Motor neuron (in vitro differentiated cells): ENCODE results near the gene IFI35. TPM values are rescaled to one million over a fixed set of nuclear protein-coding genes. Genes with fewer than 3 reads are reported as not detected.
"Not testable (repeated sequence)": the region's sequence is repeated elsewhere in the genome, so short reads cannot be mapped to it uniquely, and the experiment has no call there.

Experiments
- ATAC-seq, 8 experiments: fragments of 200-7000 bp; cut with Tn5 transposase; replicated peaks in 6 of 8; 2 replicates each; pipeline ENCODE4 v1.8.0; 2021; ENCODE audit warnings: mild to moderate bottlenecking in 8 of 8, moderate library complexity in 8 of 8
- H3K27ac ChIP-seq, 2 donors: fragments of 250-450 bp; sonication (Bioruptor Pico); 2 replicates each; pipeline ENCODE4 v1.9.0; 2021; ENCODE audit warnings: antibody characterized with exemption in 2 of 2, mild to moderate bottlenecking in 2 of 2, moderate library complexity in 1 of 2
- H3K4me1 ChIP-seq, 2 donors: fragments of 250-450 bp; sonication (Bioruptor Pico); replicated peaks in 1 of 2; 2 replicates each; pipeline ENCODE4 v1.6.1; 2021; ENCODE audit warnings: antibody characterized with exemption in 2 of 2, mild to moderate bottlenecking in 2 of 2, moderate library complexity in 1 of 2
- H3K4me3 ChIP-seq, 5 donors: fragments of 250-450 bp; sonication (Bioruptor Pico); 2 replicates each; pipeline ENCODE4 v1.9.0; 2021; ENCODE audit warnings: antibody characterized with exemption in 5 of 5, mild to moderate bottlenecking in 5 of 5, moderate library complexity in 4 of 5
- WGBS, 10 experiments: fragments of 450-650 bp; shearing (Covaris generic); methylation state at CpG; one replicate each; pipeline ENCODE4 v1.0.0; 2022; 5-methylcytosine and 5-hydroxymethylcytosine counted together
- in situ Hi-C, 9 experiments: fragments of 400-800 bp; cut with MboI; loops; one replicate each; pipeline ENCODE4 v1.15.0; 2021; ENCODE audit warnings: low sequenced_read_pairs in 9 of 9, low pct_unique_long_range_greater_than_20kb in 2 of 9; ENCODE audit not compliant: unreplicated experiment in 9 of 9
- total RNA-seq, 8 experiments: library from RNA; unstranded; fragments of 300-600 nt; gene quantifications; 2 replicates each; pipeline versions ENCODE4 v1.2.3 to v1.2.4, GENCODE V29; 2022

Gene IFI35
- total RNA-seq, 8 experiments from 2014 or later = 0.76 to 57.9 (median 10.7) TPM; not detected in 1

DNA sequence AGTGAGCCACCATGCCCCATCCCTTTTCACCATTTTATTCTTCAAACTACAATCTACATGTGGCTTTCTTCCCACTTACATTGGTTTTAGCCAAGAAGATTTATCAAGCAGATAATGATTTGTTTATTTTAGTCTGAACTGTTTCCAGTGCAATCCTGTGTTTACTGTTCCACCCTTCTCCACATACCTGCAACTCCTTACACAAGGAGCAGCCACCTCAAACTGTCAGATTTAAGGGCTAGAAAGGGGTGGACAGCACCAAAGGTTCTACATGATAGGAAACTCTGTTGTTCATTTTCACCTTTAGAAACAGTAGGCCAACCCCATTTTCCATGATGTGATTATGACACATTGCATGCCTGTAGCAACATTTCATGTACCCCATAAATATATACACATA, 24.3 kb upstream of the IFI35 start:
- H3K27ac ChIP-seq = no peak overlapping the region
- no peak overlapping the region for H3K4me3 ChIP-seq
- in situ Hi-C loops = no loop called here
- ATAC-seq = no peak
- peaks cover 12 to 18% of the 10 kb centered on the region in 2 donors for H3K4me1 ChIP-seq

DNA sequence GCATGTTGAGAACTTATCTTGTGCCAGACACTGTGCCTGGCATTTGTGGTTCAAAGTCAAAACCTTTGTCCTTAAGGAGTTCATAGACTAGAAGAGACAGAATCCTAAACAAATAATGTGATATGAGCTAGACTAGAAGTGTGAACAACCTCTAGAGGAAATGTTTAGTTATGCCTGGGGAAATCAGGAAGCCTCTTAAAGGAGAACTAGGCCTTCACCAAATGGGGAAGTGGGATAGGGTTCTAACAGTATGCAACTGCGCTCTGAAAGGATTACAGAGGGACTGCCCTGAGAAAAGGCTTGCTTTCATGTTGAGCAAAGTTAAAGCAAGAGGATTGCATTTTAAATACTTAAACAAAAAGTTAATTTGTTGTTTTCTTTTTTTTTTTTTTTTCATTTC, 21.4 kb upstream of the IFI35 start:
- 0 to 100% (median 71%) methylated on average over 1 of the region's 1 CpG; no CpG with 5 or more reads in 3 of the 10 experiments for WGBS, 10 experiments
- ATAC-seq = no peak
- Histone ChIP-seq H3K4me1 (peaks cover 6 to 12% of the 10 kb centered on the region in 2 donors), H3K4me3 (no peak overlapping the region), H3K27ac (no peak overlapping the region)
- in situ Hi-C loops = no loop called here

DNA sequence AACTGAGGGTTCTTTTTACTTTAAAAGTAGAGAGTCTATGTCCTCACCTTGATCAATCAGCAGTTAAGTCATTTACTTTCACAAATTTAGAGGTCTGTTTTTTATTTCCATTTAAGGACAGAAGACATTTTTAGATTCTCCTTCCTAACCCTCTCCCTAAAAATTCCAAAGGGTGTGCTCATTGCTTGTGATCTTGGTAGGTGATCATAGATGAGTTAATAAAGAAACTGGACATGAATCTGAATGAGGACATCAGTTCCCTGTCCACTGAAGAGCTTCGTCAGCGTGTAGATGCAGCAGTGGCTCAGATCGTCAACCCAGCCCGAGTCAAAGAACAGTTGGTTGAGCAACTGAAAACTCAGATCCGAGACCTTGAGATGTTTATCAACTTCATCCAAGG, 17.4 kb upstream of the IFI35 start:
- Histone ChIP-seq H3K4me1 (no peaks in the 10 kb centered on the region), H3K27ac (no peak overlapping the region), H3K4me3 (no peak overlapping the region)
- in situ Hi-C loops = no loop called here
- WGBS, 10 experiments = 85 to 100% (median 95%) methylated on average over 5 of the region's 5 CpGs; no CpG with 5 or more reads in 4 of the 10 experiments
- no peak for ATAC-seq

DNA sequence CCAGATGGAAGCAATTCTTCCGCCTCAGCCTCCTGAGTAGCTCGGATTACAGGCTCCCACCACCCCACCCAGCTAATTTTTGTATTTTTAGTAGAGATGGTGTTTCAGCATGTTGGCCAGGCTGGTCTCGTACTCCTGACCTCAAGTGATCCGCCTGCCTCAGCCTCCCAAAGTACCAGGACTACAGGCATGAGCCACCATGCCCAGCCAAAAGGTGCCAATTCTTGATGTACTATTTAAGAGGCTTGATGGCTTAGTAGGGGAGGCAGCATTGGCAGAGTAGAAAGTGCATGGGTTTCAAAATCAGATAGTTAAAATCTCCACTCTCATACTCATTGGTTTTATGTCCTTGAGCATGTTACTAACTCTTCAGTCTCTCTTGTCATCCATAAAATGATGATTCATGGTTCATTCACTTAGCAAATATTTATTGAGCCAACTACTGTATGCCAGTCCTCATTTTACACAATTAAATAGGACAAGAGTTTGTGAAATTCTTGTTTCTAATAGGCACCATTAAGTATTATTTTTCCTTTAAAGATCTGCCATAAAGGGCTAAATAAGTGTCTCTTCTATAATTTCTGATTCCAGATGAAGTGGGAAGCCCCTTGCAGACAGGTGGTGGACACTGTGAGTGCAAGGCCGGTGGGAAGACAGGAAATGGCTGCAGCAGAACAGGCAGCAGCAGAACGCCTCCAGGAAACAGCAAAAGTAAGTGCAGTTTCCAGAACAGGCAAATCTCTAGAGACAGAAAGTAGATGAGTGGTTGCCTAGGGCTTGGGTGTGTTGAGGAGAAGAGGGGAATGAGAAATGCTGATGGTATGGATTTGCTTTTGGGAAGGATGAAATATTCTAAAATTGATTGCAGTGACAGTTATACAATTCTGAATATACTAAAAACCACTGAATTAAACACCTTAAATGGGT, 16.6 kb upstream of the IFI35 start:
- Histone ChIP-seq H3K27ac (no peak overlapping the region), H3K4me3 (no peak overlapping the region), H3K4me1 (no peaks in the 10 kb centered on the region)
- ATAC-seq = peak in 3 of 8 experiments; percentile 77 to 90 (median 80)
- in situ Hi-C loops = no loop called here
- WGBS, 10 experiments = 13 to 100% (median 84%) methylated on average over 2 to 6 of the region's 6 CpGs; no CpG with 5 or more reads in 3 of the 10 experiments

DNA sequence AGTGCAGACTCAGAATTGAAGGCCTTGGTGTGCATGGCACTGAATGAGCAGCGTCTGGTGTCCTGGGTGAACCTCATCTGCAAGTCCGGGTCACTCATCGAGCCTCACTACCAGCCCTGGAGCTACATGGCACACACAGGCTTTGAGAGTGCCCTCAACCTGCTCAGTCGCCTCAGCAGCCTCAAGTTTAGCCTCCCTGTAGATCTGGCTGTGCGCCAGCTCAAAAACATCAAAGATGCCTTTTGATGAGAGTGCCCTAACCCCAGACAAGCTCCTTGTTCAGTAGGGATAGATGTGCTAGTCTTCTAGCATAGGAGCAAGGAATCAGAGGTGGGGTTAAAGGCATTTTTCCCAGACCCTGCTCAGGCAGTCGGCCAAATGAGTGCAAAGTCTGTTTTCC, 15.1 kb upstream of the IFI35 start:
- ATAC-seq = peak in 2 of 8 experiments; percentile 16 to 20
- in situ Hi-C loops = no loop called here
- 83 to 100% (median 92%) methylated on average over 1 to 4 of the region's 6 CpGs; no CpG with 5 or more reads in 4 of the 10 experiments for WGBS, 10 experiments
- Histone ChIP-seq H3K27ac (no peak overlapping the region), H3K4me1 (no peaks in the 10 kb centered on the region), H3K4me3 (no peak overlapping the region)

DNA sequence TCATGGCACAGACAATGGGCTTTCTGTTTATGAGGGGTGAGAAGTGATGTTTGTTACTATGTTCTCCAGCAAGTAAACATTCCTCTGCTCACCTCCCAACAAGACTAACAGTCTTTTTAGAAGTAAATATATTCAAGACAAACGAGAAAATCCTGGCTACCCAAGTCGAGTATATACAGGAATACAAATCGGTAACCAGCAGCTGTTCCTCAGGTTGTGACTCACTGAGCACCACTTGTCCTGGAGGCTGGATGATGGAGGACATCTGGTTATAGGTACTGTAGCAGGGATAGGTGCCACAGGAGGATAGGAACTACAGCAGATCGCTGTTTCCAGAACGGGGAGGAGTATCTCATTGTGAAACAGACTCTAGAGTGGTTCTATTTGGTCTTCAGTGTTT, 13.7 kb upstream of the IFI35 start:
- H3K4me3 ChIP-seq = no peak overlapping the region
- peaks cover 0 to 6% of the 10 kb centered on the region in 2 donors for H3K4me1 ChIP-seq
- H3K27ac ChIP-seq = no peak overlapping the region
- in situ Hi-C loops = no loop called here
- 83 to 100% (median 95%) methylated on average over 1 to 5 of the region's 5 CpGs; no CpG with 5 or more reads in 4 of the 10 experiments for WGBS, 10 experiments
- ATAC-seq = no peak

DNA sequence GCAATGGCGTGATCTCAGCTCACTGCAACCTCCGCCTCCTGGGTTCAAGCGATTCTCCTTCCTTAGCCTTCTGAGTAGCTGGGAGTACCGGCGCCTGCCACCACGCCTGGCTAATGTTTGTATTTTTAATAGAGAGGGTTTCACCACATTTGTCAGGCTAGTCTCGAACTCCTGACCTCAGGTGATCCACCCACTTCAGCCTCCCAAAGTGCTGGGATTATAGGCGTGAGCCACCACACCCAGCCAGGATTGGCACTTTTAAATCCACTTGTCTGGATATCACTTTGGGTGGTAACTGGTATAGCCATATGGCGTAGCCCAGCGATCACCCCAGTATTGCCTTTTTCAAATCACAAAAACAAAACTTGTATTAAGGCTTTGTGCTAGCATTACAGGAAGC, 12.7 kb upstream of the IFI35 start:
- whole genome bisulfite sequencing, 10 experiments = 20 to 100% (median 82%) methylated on average over 1 to 10 of the region's 10 CpGs; no CpG with 5 or more reads in 2 of the 10 experiments
- in situ Hi-C loops, H3K4me3 ChIP-seq, H3K4me1 ChIP-seq, ATAC-seq, H3K27ac ChIP-seq: not testable (repeated sequence)

DNA sequence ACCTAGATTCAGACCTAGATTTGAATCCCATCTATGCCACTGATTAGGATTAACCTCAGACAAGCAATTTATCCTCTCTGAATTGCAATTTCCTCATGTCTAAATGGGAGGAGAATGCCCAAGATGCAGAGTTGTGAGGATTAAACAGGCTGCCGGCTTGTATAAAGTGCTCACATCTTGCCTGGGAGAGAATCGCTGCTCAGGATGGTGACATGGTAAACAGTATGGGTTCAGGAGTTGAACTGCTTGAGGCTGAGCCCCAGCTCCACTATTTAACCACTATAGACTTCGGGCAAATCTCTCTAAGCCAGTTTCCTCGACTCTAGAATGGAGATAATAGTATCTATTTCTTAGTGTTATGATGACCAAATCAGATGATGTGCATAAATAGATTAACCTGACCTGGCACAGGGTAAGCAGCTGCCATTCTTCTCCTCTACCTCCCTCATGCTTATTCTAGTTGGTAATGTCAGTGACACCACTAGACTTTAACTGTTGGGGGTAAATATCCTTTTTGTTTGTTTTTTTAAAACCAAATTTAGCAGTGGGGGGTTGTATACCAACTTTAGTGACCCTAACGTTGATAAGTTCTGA, 9.1 kb upstream of the IFI35 start:
- Histone ChIP-seq H3K4me1 (peaks cover 10 to 13% of the 10 kb centered on the region in 2 donors), H3K27ac (peak overlapping the region in 1 of 2 donors; percentile 49), H3K4me3 (peak overlapping the region; percentile 2 to 75 (median 25))
- WGBS, 10 experiments = 0 to 43% (median 27%) methylated on average over 1 to 5 of the region's 5 CpGs; no CpG with 5 or more reads in 1 of the 10 experiments
- ATAC-seq = peak in 2 of 8 experiments; percentile 0 to 1
- in situ Hi-C loops = no loop called here

DNA sequence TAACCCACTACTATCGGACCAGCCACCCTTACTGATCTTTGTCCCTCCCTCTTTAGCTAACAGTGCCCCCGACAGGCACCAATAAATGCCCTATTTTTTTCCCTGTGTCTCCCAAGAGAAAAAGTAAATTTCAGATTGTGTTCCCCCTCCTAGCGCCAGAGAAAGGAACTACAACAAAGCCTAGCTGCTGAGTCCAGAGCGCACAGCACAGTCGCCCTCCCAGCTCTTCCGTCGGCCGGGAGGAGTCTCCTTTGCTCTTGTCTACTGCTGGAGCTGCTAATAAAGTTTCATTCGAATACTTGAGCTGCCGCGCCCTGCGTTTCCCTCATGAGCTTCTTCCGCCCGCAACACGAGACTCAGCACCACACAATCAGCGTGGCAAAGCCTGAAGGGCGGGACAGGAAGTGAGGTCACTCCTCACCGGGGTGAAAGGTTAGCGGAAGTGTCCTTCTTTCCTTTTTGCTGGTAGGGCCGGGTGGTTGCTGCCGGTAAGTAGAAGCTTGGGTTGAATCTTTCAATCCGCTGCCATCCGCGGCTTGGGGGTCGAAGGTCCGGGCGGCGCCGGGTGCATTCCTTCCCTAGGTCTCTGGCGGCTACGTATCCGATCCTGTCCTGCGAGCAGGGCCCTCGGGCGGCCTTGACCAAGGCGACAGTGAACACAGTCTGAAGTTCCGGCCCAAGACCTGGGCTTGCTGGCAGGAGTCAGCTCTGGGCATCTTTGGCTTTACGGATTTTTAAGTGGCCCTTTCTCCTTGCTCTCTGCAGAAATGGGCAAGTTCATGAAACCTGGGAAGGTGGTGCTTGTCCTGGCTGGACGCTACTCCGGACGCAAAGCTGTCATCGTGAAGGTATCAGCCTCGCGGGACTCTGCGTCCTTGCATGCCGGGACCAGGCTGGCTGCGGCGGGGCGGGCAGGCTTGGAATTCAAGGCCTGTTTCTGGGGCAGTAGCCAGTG, 8.3 kb upstream of the IFI35 start, which contains the start of gene RPL27:
TSS of gene RPL27 (plus strand) at position 436 of the 955 bp plus-strand sequence. CDS start at position 768, 332 bp downstream.
- 0 to 7% (median 0%) methylated on average over 1 to 27 of the region's 49 CpGs; no CpG with 5 or more reads in 1 of the 10 experiments for WGBS, 10 experiments
- Histone ChIP-seq H3K27ac (peak within 1 kb of the TSS; percentile 72 to 94), H3K4me1 (peaks cover 10 to 13% of the 10 kb centered on the region in 2 donors), H3K4me3 (peak within 1 kb of the TSS; percentile 49 to 75 (median 60))
- peak; percentile 86 to 98 (median 96) for ATAC-seq
- in situ Hi-C loops = no loop called here

DNA sequence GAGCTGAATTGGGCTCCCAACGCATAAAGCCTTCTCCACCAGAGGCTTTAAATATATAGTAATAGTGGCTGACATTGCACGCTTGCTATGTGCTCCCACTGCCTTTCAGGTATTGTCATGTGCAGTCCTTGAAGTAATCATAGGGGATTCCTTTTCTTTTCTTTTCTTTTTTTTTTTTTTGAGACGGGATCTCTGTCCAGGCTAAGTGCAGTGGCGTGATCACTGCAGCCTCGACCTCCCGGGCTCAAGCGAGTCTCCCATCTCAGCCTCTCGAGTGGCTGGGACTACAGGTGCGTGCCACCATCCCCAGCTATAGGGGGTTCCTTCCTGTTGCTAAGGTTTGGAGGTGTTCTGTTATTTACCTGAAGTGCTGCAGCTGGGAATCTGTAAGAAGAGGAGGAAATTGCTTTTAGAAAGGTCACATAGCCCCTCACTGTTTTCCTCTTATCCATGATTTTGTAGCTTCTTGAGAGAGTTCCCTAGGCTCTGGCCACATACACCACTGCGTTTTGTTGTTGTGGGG, 7.5 kb upstream of the IFI35 start:
- peak overlapping the region; percentile 72 to 94 for H3K27ac ChIP-seq
- H3K4me3 ChIP-seq = peak overlapping the region; percentile 49 to 75 (median 60)
- 2 to 33% (median 9%) methylated on average over 1 to 9 of the region's 10 CpGs; no CpG with 5 or more reads in 3 of the 10 experiments for WGBS, 10 experiments
- in situ Hi-C loops = no loop called here
- ATAC-seq = no peak
- H3K4me1 ChIP-seq = peaks cover 10 to 13% of the 10 kb centered on the region in 2 donors

DNA sequence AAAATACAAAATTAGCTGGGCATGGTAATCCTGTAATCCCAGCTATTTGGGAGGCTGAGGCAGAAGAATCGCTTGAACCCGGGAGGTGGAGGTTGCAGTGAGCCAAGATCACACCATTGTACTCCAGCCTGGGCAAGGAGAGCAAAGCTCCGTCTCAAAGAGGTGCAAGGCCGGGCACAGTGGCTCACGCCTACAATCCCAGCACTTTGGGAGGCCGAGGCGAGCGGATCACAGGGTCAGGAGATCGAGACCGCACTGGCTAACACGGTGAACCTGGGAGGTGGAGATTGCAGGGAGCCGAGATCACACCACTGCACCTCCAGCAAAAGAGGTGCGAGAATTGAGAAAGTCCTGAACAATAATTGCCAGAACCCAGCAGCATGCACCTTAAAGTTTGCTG, 5.7 kb upstream of the IFI35 start:
- in situ Hi-C loops = loop anchor here in 1 of 9 experiments (25.0 kb wide), 1 partner anchor 336 kb away; no protein-coding TSS in a partner anchor
- 80 to 100% (median 94%) methylated on average over 2 to 8 of the region's 13 CpGs; no CpG with 5 or more reads in 6 of the 10 experiments for WGBS, 10 experiments
- not testable (repeated sequence) for H3K27ac ChIP-seq, H3K4me3 ChIP-seq, ATAC-seq
- peaks cover 10 to 13% of the 10 kb centered on the region in 2 donors for H3K4me1 ChIP-seq
